Muscle of arm (tissue), 12 donors: ENCODE results near the gene TNS1. TPM values are rescaled to one million over a fixed set of nuclear protein-coding genes. Genes with fewer than 3 reads are reported as not detected.
"Not testable (repeated sequence)": the region's sequence is repeated elsewhere in the genome, so short reads cannot be mapped to it uniquely, and the experiment has no call there.

Source experiments
- DNase-seq: peaks from one replicate; pipeline ENCODE4 v3.0.0-alpha.2; 2013
- polyA plus RNA-seq, 12 donors: library from polyadenylated mRNA; unstranded; fragments of 120-200 nt; gene quantifications; one replicate each; pipeline ENCODE4 v1.2.1, GENCODE V29; 2013; ENCODE audit not compliant: insufficient read length in 12 of 12

The TNS1 gene
- polyA plus RNA-seq, 12 donors, result 88.6 to 146 (median 122) TPM

GRCh38 chr2:217821536-217822147 is 181.2 kb downstream of the TNS1 start:
- DNase-seq, result no peak

DNA sequence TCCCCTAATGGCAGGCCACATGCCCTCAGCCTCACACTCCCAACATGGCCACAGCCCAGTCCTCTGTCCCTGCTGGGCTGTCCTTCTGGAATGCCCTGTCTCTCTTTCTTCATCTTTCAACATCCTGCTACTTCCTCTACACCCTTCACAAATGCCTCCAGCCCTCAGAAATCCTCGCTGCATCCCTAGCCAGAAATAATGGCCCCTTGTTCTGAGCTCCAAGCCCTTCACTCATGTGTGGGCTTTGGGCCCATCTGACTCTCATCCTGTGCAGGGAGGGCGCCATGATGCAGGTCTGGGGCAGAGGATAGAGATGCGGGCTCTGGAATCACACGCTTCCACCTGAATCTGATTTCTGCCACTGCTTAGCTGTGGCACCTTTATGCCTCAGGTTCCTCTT is 181.9 kb downstream of the TNS1 start:
- no peak for DNase-seq

DNA sequence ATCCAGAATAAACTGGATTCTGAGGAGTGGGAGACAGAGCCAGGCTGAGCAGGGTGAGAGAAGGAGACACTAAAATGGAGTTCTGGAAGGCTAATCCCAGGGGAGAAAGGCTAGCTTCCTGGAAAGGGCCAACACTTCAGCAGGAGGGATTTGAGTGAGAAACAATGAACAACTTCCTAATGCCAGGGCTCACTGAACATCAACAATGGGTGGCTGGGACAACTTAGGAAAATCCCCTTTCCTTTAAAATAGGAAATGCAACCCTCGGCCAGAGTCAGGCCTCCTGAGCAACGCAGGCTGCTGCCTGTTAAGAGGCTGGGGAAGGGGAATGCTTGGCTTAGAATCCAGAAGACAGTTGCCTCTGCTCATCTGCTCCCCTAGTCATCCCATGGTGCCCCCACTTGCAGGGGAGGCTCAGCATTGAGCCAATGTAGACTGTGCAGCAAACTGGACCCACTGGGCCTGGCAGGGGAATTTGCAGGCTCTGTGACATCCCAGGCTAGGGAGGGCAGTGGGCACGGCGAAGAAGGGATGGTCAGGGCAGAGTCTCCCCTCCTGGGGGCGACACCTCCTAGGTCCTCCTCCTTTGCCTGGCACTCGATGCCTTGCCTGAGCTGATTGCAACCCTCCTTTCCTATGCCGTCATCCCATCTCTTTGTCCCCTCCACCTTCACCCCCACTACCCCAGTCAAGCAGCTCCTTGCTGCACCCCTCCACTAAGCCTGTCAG is 182.5 kb downstream of the TNS1 start:
- DNase-seq, result no peak

DNA sequence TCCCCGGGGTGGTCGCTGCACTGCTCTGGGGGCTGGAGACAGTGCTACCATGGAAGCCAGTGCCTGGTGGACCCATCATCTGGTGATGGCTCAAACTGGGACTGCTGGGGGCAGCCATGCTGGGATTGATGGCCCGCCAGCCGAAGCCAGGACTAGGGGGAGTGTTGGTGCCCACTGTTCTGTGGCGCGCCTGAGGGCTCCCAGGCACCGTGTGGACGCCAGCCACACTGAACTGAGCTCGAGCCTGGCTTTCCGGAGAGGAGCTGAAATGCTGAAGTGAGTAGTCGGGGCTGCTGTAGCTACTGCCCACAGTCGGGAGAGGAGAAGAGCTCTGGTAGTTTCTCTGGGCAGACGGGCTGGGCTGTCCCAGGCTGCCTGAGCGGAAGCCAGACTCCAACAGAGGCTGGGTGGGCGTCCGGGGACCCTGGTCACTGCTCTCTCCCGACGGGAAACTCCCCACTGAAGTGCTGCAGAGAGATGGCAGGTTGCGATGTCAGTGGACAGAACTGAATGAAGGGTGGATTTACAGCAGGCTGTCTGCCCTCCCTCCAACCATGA is 184.4 kb downstream of the TNS1 start:
- no peak for DNase-seq

- no peak for DNase-seq
Measured at GRCh38 chr2:217817466-217818292, 185.1 kb downstream of the TNS1 start.

DNA sequence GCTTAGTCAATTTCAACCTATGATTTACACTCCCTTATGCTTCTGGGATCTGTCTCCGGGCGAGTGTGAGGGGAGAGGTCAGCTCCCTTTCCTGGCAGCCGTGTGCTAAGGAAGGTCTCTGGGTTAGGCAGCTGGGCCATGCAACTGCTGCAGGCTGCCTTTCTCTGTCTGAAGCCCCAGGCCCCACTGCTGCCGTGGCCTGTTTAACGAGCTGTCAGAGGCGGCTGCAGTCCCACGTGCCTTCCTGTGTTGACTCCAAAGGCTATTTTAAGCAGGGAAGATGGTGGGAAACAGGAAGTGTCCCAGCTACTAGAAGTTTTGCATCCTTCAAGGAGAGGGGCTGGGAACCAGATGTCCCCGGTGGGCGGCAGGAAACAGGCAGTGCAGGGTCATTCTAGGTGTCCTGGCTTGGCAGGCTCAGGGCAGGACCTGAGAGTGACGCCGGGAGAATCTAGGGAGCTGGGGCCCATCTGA is 186.4 kb downstream of the TNS1 start:
- peak; percentile 78 for DNase-seq

DNA sequence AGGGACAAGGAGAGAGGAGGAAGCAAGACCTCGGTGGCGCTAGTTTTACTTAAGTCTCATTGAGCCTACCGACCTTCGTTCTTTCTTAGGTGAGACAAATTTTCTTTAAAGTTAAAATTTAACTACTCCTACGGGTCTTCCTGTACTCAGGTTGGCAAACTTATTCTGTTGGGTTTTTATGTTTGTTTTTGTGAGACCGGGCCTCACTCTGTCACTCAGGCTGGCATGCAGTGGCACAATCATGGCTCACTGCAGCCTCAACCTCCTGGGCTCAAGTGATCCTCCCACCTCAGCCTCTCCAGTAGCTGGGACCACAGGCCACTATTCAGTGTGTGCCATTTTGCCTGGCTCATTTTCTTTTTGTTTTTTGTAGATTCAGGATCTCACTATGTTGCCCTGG is 189.0 kb downstream of the TNS1 start:
- no peak for DNase-seq

DNA sequence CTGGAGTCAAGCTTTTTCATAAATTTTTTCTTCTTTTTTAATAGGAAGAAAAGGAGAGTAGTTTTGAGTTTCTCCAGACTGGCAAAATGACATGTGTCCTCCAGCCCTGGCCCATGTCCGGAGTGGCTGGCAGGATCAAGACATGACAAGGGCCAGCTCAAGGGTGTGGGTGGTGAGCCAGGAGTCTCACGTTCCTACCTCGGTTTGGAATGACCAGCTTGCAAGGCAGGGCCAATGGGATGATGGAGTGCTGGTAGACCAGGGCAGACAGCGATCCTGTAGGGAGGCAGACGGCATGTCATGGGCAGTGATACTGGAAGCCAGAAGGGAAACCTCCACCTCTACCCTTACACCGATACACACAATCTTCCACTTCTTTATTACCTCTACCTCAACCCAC is 190.6 kb downstream of the TNS1 start:
- DNase-seq, result no peak

- DNase-seq, result no peak
Measured at GRCh38 chr2:217810260-217810659, 192.5 kb downstream of the TNS1 start.

- DNase-seq, result no peak
Measured at GRCh38 chr2:217809736-217810135, 193.1 kb downstream of the TNS1 start.

- DNase-seq, result not testable (repeated sequence)
Measured at GRCh38 chr2:217808967-217809366, 193.8 kb downstream of the TNS1 start.

GRCh38 chr2:217808326-217808725 is 194.5 kb downstream of the TNS1 start:
- no peak for DNase-seq

- DNase-seq, result no peak
Measured at GRCh38 chr2:217807753-217808152, 195.0 kb downstream of the TNS1 start.

GRCh38 chr2:217807025-217807424 is 195.8 kb downstream of the TNS1 start:
- no peak for DNase-seq

- no peak for DNase-seq
Measured at GRCh38 chr2:217806482-217806765, 196.4 kb downstream of the TNS1 start.

DNA sequence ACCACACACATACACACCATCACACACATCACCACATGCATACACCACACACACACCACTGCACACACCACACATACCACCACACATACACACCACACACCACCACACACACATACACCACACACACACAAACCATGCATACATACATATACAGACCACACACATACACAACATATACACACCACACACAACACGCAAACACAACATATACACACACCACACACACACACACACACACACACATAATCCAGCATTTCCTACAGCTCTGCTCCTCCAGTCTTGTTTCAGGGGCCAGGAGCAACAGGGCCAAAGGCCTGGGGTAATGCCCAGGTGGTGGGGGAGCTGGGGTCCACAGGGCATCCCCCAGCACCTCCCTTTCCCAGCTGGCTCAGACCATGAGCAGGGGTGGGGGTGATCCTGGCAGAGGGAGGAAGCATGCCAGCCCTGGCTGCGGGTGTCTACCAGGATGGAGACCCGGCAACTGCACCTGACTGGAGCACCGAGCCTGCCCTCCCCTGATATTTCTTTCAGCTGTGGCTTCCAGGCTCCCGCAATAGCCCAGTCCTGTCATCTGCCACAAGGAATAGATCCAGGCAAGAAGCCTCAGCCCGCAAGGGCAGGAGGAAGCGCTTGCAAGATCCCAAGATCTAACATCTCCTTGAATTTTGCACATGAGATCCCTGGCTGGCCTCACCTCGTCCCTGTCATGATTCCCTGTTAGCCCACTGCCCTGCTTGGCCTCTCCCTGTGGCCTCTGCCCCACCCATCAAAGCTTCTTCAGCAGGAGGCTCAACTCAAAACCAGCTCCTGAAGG is 196.9 kb downstream of the TNS1 start:
- DNase-seq, result no peak

GRCh38 chr2:217804791-217805667 is 197.8 kb downstream of the TNS1 start:
- DNase-seq, result no peak

DNA sequence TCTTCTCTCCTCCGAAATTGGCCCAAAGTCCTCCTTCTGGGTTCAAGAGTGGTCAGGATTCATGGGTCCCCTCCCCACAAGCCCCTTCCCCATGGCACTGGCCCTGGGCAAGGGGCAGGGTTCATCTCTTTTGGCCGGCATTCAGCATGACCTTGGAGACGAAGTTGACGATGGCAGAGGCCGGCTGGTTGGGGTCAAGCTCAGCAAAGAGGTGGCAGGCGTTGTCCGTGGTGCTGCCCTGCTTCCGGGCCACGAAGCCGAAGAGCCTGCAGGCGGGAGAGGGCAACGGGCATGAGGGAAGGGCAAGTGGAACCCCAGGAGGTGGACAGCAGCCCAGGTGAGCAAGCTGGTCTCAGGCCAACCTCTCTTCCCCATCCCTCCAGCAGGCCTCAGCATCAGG is 198.5 kb downstream of the TNS1 start:
- DNase-seq, result no peak

GRCh38 chr2:217803653-217803960 is 199.2 kb downstream of the TNS1 start:
- no peak for DNase-seq

DNA sequence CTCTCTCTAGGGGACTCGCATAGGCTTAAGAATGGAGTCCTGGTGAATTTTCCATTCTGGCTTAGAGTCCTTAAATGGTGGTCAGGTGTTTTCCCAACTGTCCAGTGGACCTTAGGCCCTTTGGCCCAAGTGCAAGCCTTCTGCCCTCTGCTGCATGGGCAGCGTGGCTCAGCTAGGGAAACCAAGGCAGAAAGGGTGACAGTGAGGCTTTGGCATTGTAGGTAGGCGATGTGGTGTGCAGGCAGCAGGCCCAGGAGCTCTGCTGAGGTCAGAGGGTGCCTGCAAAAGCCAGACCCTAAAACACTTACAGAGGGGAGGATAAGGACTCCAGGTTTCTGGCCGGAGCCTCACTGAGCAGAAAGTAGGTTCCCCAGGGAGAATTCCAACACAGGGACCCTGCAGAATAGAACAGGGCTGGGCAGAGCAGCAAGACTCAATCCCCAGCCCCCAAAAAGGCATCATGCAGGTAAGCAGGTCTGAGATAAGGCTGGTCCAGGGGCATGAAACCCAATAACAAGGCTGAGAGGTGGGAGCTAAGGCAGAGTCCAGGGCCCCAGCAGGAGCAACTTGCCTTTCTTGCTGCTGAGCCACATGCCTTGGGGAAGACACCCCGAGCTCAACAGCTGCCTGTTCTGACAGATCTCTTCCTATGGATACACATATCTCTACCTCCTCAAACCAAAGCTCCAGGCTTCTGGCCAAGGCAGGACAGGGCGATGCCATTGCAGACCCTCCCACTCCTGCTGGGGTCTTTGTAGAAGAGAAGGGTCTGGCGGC is 199.7 kb downstream of the TNS1 start:
- no peak for DNase-seq
